Duodenal mucosa (tissue), 2 donors: ENCODE results near the gene RBM33.
A peak's percentile ranks its signal among the peaks of the same experiment; 100 is the strongest.

Experiments
- H3K27ac ChIP-seq: one replicate; pipeline ENCODE4 v1.7.0; 2013; ENCODE audit warnings: low read depth, low read length
- H3K27me3 ChIP-seq, 2 donors: one replicate each; pipeline ENCODE4 v1.7.0; 2013; ENCODE audit warnings: low read length in 2 of 2, control low read depth in 1 of 2; ENCODE audit not compliant: insufficient read depth in 2 of 2, control insufficient read depth in 1 of 2
- H3K36me3 ChIP-seq, 2 donors: one replicate each; pipeline ENCODE4 v1.7.0; 2013; ENCODE audit warnings: low read length in 2 of 2, control low read depth in 1 of 2; ENCODE audit not compliant: insufficient read depth in 2 of 2, control insufficient read depth in 1 of 2
- H3K4me1 ChIP-seq, 2 donors: one replicate each; pipeline ENCODE4 v1.7.0; 2013; ENCODE audit warnings: low read length in 2 of 2, control low read depth in 1 of 2; ENCODE audit not compliant: insufficient read depth in 2 of 2, control insufficient read depth in 1 of 2
- H3K4me3 ChIP-seq, 2 donors: one replicate each; pipeline ENCODE4 v1.7.0; 2013; ENCODE audit warnings: low read length in 2 of 2, low read depth in 1 of 2
- H3K9ac ChIP-seq, 2 donors: one replicate each; pipeline ENCODE4 v1.7.0; 2013; ENCODE audit warnings: low read length in 2 of 2, low read depth in 1 of 2
- H3K9me3 ChIP-seq, 2 donors: one replicate each; pipeline ENCODE4 v1.7.0; 2013; ENCODE audit warnings: low read length in 2 of 2, control low read depth in 1 of 2; ENCODE audit not compliant: control insufficient read depth in 1 of 2

The RBM33 gene

DNA sequence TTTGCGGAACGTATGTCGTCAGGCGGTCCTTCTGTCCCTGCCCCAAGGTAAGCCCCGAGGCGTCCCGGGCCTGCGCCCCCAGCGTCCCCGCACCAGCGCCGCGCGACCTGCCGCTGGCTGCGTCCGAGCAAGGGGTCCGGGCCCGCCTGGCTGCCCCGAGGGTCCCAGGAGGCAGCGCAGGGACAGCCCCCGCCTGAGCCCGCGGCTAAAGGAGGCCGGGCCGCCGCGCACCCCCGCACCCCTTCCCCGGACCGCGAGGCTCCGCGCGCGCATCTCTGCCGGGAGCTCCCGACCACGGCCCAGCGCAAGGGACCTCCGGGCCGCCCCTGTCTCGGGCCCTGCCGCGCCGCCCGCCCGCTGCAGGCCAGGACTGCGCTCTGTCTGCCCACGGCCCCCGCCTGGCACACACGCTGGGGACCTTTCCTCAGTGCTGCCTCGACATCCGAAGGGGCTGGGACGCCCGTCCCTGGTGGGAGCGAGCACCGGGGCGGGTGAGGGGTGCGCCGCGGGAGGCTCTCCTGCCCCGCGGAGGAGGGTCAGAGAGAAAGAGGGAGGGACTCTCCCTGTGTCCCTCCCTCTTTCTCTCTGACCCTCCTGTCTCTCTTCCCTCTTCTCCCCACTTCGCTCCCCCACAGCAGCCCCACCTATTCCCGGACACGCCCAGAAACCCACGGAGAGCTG lies 142.8 kb downstream of the RBM33 start:
- no peak overlapping the region for H3K27ac ChIP-seq
- H3K4me1 ChIP-seq: no peaks in the 10 kb centered on the region
- peaks cover 3 to 8% of the 10 kb centered on the region in 2 donors for H3K27me3 ChIP-seq
- no peak overlapping the region for H3K9ac ChIP-seq
- H3K36me3 ChIP-seq: peaks cover 4 to 12% of the 10 kb centered on the region in 2 donors
- H3K9me3 ChIP-seq: no peaks in the 10 kb centered on the region
- peak overlapping the region in 1 of 2 donors; percentile 36 for H3K4me3 ChIP-seq

DNA sequence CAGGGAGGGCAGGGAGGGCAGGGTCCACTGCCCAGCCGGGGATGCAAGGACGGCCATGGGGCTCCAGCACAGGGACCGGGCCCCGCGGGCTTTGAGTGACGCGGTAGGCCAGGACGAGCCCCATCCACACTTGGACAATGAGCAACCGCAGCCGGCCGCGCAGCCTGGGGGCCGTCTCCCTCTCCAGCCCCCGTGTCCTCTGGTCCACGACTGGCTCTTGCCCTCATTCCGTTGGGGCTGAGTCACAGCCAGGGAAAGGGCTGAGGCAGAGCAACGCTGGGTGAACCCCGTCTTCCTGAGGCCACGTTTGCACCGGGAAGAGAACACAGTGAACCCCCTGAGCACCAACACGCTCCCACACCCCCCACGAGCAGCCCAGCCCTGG lies 144.1 kb downstream of the RBM33 start:
- Histone ChIP-seq H3K4me3 (no peak overlapping the region), H3K27me3 (peaks cover 3 to 8% of the 10 kb centered on the region in 2 donors), H3K4me1 (no peaks in the 10 kb centered on the region), H3K9me3 (no peaks in the 10 kb centered on the region), H3K36me3 (peaks cover 0 to 7% of the 10 kb centered on the region in 2 donors), H3K27ac (no peak overlapping the region), H3K9ac (no peak overlapping the region)

- Histone ChIP-seq H3K27ac (no peak overlapping the region), H3K27me3 (peaks cover 3 to 8% of the 10 kb centered on the region in 2 donors), H3K4me3 (no peak overlapping the region), H3K9me3 (no peaks in the 10 kb centered on the region), H3K4me1 (no peaks in the 10 kb centered on the region), H3K36me3 (peaks cover 0 to 2% of the 10 kb centered on the region in 2 donors), H3K9ac (no peak overlapping the region)
Measured at GRCh38 chr7:155789001-155789725, 144.7 kb downstream of the RBM33 start.

GRCh38 chr7:155790666-155791065 lies 146.2 kb downstream of the RBM33 start:
- H3K9me3 ChIP-seq: no peaks in the 10 kb centered on the region
- H3K27me3 ChIP-seq: peaks cover 3 to 8% of the 10 kb centered on the region in 2 donors
- H3K27ac ChIP-seq: no peak overlapping the region
- no peaks in the 10 kb centered on the region for H3K36me3 ChIP-seq
- no peak overlapping the region for H3K4me3 ChIP-seq
- H3K9ac ChIP-seq: no peak overlapping the region
- H3K4me1 ChIP-seq: no peaks in the 10 kb centered on the region

- Histone ChIP-seq H3K9ac (no peak overlapping the region), H3K36me3 (no peaks in the 10 kb centered on the region), H3K27me3 (peaks cover 3 to 8% of the 10 kb centered on the region in 2 donors), H3K4me1 (no peaks in the 10 kb centered on the region), H3K9me3 (no peaks in the 10 kb centered on the region), H3K4me3 (no peak overlapping the region), H3K27ac (no peak overlapping the region)
Measured at GRCh38 chr7:155791214-155791737, 146.8 kb downstream of the RBM33 start.

GRCh38 chr7:155791836-155792235 lies 147.4 kb downstream of the RBM33 start:
- H3K9me3 ChIP-seq: no peaks in the 10 kb centered on the region
- H3K9ac ChIP-seq: no peak overlapping the region
- peaks cover 2 to 7% of the 10 kb centered on the region in 2 donors for H3K27me3 ChIP-seq
- H3K4me3 ChIP-seq: no peak overlapping the region
- H3K4me1 ChIP-seq: peaks cover 0 to 4% of the 10 kb centered on the region in 2 donors
- H3K27ac ChIP-seq: no peak overlapping the region
- H3K36me3 ChIP-seq: no peaks in the 10 kb centered on the region

GRCh38 chr7:155792315-155792960 lies 148.0 kb downstream of the RBM33 start:
- no peak overlapping the region for H3K9ac ChIP-seq
- peaks cover 0 to 5% of the 10 kb centered on the region in 2 donors for H3K27me3 ChIP-seq
- no peak overlapping the region for H3K27ac ChIP-seq
- H3K9me3 ChIP-seq: no peaks in the 10 kb centered on the region
- peaks cover 0 to 4% of the 10 kb centered on the region in 2 donors for H3K4me1 ChIP-seq
- no peaks in the 10 kb centered on the region for H3K36me3 ChIP-seq
- no peak overlapping the region for H3K4me3 ChIP-seq

GRCh38 chr7:155792999-155793560 lies 148.6 kb downstream of the RBM33 start:
- H3K4me3 ChIP-seq: no peak overlapping the region
- H3K27me3 ChIP-seq: peaks cover 0 to 3% of the 10 kb centered on the region in 2 donors
- no peaks in the 10 kb centered on the region for H3K36me3 ChIP-seq
- H3K9me3 ChIP-seq: no peaks in the 10 kb centered on the region
- H3K9ac ChIP-seq: no peak overlapping the region
- H3K4me1 ChIP-seq: peaks cover 0 to 4% of the 10 kb centered on the region in 2 donors
- H3K27ac ChIP-seq: no peak overlapping the region

DNA sequence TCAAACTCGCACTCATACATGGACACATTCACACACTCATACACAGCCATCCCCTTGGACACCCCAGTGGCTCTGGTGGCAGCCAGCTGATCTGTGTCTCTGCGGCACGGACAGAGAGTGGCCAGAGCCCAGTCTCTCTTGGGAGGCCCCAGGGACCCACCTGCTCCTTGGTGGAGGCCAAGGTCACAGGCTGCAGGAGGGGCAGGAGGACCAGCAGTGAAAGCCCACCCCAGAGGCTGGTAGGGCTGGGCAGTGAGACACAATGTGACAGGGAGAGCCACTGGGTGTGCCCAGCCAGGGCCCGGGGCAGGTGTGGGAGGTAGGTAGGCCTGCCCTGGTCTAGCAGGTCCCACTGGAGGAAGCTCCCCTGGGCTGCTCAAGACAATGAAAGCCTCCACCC lies 149.3 kb downstream of the RBM33 start:
- H3K9me3 ChIP-seq: no peaks in the 10 kb centered on the region
- H3K4me3 ChIP-seq: no peak overlapping the region
- no peak overlapping the region for H3K9ac ChIP-seq
- H3K27ac ChIP-seq: no peak overlapping the region
- no peaks in the 10 kb centered on the region for H3K36me3 ChIP-seq
- H3K27me3 ChIP-seq: peaks cover 0 to 3% of the 10 kb centered on the region in 2 donors
- peaks cover 0 to 4% of the 10 kb centered on the region in 2 donors for H3K4me1 ChIP-seq
